A549 (cell line): ENCODE results near the gene MRRF.

Experiments used
- CTCF ChIP-seq: fragments of >200 bp; sonication (Bioruptor Twin); formaldehyde crosslinking; IDR thresholded peaks from 3 replicates; pipeline ENCODE4 v1.5.1; 2016
- EHMT2 ChIP-seq: fragments of 200-600 bp; sonication (generic); IDR thresholded peaks from 2 replicates; pipeline ENCODE4 v1.6.1; 2016; ENCODE audit warnings: antibody characterized with exemption, low read depth, mild to moderate bottlenecking, moderate library complexity
- POLR2A ChIP-seq: IDR thresholded peaks from 2 replicates; pipeline ENCODE4 v1.6.1; 2012; ENCODE audit warnings: mild to moderate bottlenecking, low read length

GRCh38 chr9:122356627-122357026 is 91.9 kb downstream of the MRRF start:
- no peak for TF ChIP-seq EHMT2
- no peak for TF ChIP-seq POLR2A
- no peak for TF ChIP-seq CTCF
